ENCODE results near the gene OCIAD2.

DNA sequence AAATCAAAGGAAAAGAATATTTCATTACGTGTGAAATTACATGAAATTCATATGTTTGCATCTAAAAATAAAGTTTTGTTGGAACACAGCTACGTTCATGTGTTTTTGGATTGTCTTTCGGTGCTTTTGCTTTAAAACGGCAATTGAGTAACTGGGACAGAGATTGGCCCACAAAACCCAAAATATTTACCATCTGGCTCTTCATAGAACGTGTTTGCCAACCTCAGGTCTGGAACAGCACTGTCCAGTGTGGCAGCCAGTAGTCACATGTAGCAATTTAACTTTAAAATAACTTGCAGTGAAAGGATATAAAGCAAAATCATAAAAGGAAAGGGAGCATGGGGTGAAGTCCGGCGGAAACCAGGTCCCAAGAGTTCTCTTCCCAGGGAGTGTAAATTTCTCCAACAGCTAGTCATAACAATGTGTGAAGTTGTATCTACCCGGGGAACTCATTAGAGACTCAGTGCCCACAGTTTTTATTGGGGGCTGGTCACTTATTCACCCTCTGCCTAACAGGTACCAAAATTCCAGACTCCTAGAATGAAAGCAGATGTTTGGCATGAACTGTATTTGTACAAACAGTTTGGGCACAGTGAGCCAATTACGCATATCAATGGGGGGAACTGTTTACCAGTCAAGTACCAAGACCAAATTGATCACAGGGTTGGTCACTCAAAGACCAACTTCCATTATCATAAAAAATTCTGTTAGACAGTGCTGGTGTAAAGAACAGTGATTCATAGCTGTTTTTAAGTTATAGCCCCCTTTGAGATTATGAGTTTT lies 65.3 kb downstream of the OCIAD2 start:
- TF ChIP-seq CTCF (IDR thresholded peaks at IDR 0.05) (no peak), POLR2A (IDR thresholded peaks at IDR 0.05) (no peak)

Measured in adrenal gland (tissue), 5 donors.